ENCODE measurements around the gene SYCP2. TPM values are rescaled to one million over a fixed set of nuclear protein-coding genes. Genes with fewer than 3 reads are reported as not detected.

The SYCP2 gene
- total and polyA plus RNA-seq, 7 donors: 0.29 to 1.1 (median 0.49) TPM

- no peaks in the 10 kb centered on the region for H3K27me3 ChIP-seq (ENCODE audit: insufficient read depth in 3 of 3, low read length in 2 of 3)
- H3K4me1 ChIP-seq: no peaks in the 10 kb centered on the region
- no peaks in the 10 kb centered on the region for H3K36me3 ChIP-seq (ENCODE audit: insufficient read depth in 1 of 2, low read depth in 1 of 2)
- no peak for ATAC-seq
- H3K4me3 ChIP-seq: no peak overlapping the region
- 76 to 87% (median 80%) methylated on average over 12 of the region's 12 CpGs for WGBS, 3 donors
- H3K27ac ChIP-seq: no peak overlapping the region
- no peaks in the 10 kb centered on the region for H3K9me3 ChIP-seq
- TF ChIP-seq, protein P1, sequence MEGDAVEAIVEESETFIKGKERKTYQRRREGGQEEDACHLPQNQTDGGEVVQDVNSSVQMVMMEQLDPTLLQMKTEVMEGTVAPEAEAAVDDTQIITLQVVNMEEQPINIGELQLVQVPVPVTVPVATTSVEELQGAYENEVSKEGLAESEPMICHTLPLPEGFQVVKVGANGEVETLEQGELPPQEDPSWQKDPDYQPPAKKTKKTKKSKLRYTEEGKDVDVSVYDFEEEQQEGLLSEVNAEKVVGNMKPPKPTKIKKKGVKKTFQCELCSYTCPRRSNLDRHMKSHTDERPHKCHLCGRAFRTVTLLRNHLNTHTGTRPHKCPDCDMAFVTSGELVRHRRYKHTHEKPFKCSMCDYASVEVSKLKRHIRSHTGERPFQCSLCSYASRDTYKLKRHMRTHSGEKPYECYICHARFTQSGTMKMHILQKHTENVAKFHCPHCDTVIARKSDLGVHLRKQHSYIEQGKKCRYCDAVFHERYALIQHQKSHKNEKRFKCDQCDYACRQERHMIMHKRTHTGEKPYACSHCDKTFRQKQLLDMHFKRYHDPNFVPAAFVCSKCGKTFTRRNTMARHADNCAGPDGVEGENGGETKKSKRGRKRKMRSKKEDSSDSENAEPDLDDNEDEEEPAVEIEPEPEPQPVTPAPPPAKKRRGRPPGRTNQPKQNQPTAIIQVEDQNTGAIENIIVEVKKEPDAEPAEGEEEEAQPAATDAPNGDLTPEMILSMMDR (IDR thresholded peaks at IDR 0.05): no peak
- DNase-seq: no peak
- intact Hi-C loops (cut with DNase I): no loop called here
Measured at GRCh38 chr20:59972037-59972801, 38.8 kb upstream of the SYCP2 start.

GRCh38 chr20:59971428-59971827 is 38.0 kb upstream of the SYCP2 start:
- no peak overlapping the region for H3K27ac ChIP-seq
- DNase-seq (no peak), ATAC-seq (no peak)
- H3K27me3 ChIP-seq (ENCODE audit: insufficient read depth in 3 of 3, low read length in 2 of 3): no peaks in the 10 kb centered on the region
- H3K4me1 ChIP-seq: no peaks in the 10 kb centered on the region
- intact Hi-C loops (cut with DNase I): no loop called here
- no peak overlapping the region for H3K4me3 ChIP-seq
- H3K36me3 ChIP-seq (ENCODE audit: insufficient read depth in 1 of 2, low read depth in 1 of 2): no peaks in the 10 kb centered on the region
- WGBS, 3 donors: 83 to 91% (median 90%) methylated on average over 1 of the region's 1 CpG
- TF ChIP-seq, protein P1 (IDR thresholded peaks at IDR 0.05): no peak
- no peaks in the 10 kb centered on the region for H3K9me3 ChIP-seq

- Histone ChIP-seq H3K27ac (no peak overlapping the region), H3K9me3 (no peaks in the 10 kb centered on the region), H3K27me3 (ENCODE audit: insufficient read depth in 3 of 3, low read length in 2 of 3) (no peaks in the 10 kb centered on the region), H3K36me3 (ENCODE audit: insufficient read depth in 1 of 2, low read depth in 1 of 2) (no peaks in the 10 kb centered on the region), H3K4me1 (no peaks in the 10 kb centered on the region), H3K4me3 (no peak overlapping the region)
- no peak for ATAC-seq
- TF ChIP-seq, protein P1 (IDR thresholded peaks at IDR 0.05): no peak
- intact Hi-C loops (cut with DNase I): no loop called here
- DNase-seq: no peak
- WGBS, 3 donors: 80 to 82% (median 81%) methylated on average over 3 of the region's 3 CpGs
Measured at GRCh38 chr20:59966428-59966827, 33.0 kb upstream of the SYCP2 start.

DNA sequence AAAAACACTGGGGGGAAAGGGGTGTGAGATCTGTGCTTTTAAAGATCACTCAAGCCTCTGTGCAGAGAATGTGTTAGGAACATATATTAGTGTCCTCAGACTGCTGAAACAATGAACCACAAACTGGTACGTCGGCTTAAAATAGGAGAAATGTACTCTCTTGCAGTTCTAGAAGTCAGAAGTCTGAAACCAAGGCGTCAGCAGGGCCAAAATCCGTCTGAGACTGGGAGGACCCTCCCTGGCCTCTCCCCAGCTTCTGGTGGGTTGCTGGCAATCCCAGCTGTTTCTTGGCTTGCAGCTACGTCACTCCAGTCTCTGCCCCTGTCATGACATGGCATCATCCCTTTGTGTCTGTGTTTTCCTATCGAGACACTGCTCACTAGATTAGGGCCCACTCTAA is 28.7 kb upstream of the SYCP2 start:
- intact Hi-C loops (cut with DNase I): no loop called here
- DNase-seq (no peak), ATAC-seq (no peak)
- Histone ChIP-seq H3K27ac (no peak overlapping the region), H3K9me3 (no peaks in the 10 kb centered on the region), H3K36me3 (ENCODE audit: insufficient read depth in 1 of 2, low read depth in 1 of 2) (no peaks in the 10 kb centered on the region), H3K4me3 (no peak overlapping the region), H3K4me1 (no peaks in the 10 kb centered on the region), H3K27me3 (ENCODE audit: insufficient read depth in 3 of 3, low read length in 2 of 3) (no peaks in the 10 kb centered on the region)
- whole genome bisulfite sequencing, 3 donors: 88 to 90% (median 89%) methylated on average over 6 of the region's 6 CpGs
- TF ChIP-seq, protein P1 (IDR thresholded peaks at IDR 0.05): no peak

DNA sequence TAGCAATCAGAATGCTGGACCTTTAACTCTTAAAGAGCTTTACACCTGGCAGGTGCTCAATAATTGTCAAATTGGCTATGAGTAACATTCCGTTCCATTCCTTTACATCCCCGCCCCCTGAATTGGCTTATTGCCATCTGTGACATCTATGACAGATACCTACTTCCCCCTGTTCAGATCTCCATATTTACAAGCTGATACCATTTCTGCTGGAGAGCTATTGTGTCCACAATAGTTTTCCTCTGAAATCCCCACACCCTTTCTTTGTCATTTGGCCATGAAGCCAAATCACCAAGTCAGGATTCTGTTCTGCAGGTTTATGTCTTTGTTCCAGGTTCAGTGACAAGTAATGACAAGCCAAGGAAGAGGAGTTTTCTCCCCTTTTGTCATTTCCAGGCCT is 28.0 kb upstream of the SYCP2 start:
- DNase-seq (no peak), ATAC-seq (no peak)
- Histone ChIP-seq H3K9me3 (no peaks in the 10 kb centered on the region), H3K4me3 (no peak overlapping the region), H3K27ac (no peak overlapping the region), H3K4me1 (no peaks in the 10 kb centered on the region), H3K36me3 (ENCODE audit: insufficient read depth in 1 of 2, low read depth in 1 of 2) (no peaks in the 10 kb centered on the region), H3K27me3 (ENCODE audit: insufficient read depth in 3 of 3, low read length in 2 of 3) (no peaks in the 10 kb centered on the region)
- WGBS, 3 donors: 83 to 92% (median 83%) methylated on average over 2 of the region's 2 CpGs
- intact Hi-C loops (cut with DNase I): no loop called here
- TF ChIP-seq, protein P1 (IDR thresholded peaks at IDR 0.05): no peak
